CD4-positive, alpha-beta T cell treated with Interleukin-12 subunit alpha and Interleukin-12 subunit beta, for 1 hour (primary cell): ENCODE data around the gene MORN1.

ENCODE experiments used
- DNase-seq: peaks from one replicate; pipeline ENCODE4 v3.0.0-alpha.2; 2020

The MORN1 gene

DNA sequence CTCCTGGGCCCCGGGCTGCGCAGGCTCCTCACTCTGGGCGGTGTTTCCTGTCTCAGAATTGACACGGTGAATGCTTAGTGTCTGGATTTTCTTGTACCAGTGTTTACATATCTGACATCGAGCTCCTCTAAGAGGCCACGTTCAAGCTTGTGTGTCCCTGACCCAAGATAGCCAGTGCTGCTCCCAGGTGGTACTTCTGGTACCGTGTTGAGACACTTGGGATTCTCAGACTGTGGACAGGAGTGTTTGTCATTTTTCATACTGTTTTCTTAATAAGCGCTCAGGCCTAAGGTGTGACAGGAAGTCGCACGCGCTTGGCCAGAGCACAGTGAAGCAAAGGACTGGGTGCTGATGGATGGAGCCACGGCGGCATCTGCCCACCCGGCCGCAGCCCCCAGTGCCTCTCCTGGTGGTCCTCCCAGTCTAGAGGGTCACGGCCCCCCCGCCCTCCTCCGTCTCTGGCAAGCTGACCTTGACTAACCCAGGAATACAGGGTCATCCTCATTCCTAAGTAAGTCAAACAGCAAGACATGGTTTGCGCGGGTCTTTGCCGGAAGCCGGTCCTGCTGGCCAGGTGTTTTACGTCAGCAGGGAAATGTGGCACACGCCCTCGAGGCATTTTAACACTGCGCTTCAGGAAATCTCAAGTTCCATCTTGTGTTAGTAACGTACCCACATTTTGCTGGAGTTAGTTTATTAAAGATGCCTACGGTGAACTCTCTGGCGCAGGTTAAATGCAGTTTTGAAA lies 13.0 kb upstream of the MORN1 start:
- DNase-seq = no peak

DNA sequence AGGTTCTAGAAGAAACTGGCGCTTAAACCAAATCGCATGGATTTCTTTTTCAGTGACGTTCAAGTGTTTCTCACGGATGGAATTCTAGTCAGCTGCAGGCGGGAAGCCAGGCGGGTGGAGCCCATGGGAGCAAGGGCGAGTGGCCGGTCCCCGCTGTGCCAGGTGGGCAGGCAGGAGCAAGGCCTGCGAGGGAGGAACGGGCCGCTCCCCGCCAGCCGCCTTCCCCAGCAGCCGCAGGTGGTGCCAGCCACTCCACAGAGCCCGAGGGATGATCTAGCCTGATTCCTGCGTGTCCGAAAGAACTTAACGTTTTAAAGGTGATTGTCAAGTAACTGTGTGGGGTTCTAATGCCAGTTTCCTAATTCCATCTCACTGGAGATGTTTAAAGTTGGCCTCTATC lies 11.9 kb upstream of the MORN1 start:
- DNase-seq = no peak

DNA sequence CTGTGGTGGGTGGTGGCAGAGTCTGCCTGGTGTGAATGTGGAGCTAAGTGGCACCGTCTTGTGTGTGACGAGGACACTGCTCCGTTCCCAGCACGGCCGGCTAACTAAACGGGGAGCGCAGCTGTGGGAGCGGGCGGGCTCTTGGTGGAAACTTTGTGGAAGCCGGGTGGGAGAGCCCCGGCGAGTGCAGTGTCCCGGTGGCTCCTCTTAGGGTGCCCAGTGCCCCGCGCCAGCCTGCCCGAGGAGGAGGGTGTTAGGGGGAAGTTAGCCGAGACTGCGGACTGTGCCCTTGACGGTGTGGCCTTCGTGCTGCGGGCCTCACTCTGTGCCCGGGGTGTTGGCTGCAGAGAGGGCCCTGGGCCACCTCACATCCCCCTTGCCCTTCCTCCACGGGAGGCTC lies 11.1 kb upstream of the MORN1 start:
- no peak for DNase-seq

DNA sequence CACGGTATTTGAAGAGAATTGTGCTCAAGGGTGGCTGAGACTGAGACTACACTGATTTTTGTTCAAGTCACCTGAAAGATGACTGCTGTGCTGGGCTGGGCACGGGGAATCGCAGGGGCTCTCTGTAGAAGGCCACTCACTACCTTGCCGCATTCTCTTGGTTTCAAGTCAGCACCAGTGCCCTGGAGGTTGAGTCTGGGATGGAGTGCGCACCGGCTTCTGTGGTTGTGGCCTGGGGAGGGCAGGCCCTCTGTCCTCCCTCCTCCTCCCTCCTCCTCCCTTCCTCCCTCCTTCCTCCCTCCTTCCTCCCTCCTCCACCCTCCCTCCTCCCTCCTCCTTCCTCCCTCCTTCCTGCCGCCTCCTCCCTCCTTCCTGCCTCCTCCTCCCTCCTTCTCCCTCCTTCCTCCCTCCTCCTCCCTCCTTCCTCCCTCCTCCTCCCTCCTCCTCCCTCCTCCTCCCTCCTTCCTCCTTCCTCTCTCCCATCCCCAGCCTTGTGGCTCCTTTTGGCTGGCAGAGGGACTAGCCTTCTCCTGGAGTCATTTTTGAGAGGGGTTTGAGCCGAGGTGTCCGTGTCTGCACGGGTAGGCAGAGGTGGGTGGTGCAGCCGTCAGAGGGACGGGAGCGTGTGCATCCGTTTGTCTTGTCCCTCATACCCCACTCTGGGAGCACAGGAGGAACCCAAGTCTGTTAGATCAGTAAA lies 9.7 kb upstream of the MORN1 start:
- no peak for DNase-seq

DNA sequence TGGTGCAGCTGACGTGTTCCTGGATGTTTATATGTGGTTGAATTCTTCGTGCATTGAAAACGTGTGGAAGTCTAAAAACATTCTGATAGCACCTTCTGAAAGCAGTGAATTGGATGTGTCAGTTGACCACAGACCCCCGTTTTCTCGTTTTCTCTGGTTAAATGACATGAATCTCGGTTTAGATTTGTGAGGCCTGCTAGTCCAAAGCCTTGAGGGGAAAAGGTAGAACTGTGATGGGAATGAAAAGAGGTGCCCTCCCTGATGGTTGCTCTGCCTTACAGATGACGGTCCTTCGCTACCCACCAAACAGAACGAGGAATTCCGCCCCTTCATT lies 9.2 kb upstream of the MORN1 start:
- DNase-seq = no peak

DNA sequence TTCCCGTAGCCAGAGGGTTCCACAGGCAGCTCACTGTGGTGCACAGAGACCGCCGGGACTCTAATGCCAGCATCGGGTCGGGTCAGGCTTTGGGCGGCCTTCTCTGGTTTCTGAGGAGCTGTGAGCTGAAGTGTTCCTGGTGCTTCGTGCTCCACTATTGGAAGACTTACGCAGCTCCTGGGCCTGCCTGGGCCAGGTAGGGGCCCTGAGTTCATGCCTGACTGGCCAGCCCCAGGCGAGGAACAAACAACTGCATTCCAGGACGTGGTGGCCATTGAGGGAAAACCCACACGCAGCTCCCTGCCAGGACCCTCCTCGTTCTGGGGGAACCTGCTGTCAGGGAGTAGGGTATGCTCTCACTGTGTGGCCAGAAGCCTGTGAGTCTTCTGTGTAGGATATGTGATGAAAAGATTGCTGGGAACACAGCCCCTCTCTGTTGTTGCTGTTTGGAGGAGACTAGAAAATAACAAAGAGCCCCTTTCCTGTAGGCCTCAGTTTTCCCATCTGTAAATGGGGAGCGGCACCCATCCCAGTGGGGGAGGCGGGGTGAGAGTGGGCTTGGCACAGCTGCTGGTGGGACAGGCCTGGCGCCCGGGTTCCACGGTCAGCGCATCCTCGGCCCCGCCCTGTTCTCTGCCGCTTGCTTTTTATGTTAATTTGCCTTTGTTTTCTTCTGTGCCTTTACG lies 8.7 kb upstream of the MORN1 start:
- DNase-seq = no peak

DNA sequence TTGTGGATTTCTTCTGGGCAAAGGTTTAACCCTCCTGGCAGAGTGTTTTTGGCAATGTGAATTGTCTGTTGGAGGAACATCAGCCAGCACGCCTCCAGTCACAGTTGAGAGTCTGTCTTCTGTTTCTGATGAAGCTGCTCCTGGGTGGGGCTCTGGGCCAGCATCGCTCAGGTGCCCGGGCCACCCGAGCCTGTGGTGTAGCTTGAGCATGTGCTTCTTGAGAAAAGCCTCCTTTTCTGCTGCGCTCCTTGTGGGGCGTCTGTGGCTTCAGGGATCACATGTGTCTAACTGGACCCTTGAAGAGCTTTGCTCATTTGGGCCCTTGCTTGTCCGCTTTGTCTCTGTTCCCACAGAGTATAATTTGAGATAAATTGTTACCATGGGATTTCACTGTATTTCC lies 7.5 kb upstream of the MORN1 start:
- DNase-seq = no peak

DNA sequence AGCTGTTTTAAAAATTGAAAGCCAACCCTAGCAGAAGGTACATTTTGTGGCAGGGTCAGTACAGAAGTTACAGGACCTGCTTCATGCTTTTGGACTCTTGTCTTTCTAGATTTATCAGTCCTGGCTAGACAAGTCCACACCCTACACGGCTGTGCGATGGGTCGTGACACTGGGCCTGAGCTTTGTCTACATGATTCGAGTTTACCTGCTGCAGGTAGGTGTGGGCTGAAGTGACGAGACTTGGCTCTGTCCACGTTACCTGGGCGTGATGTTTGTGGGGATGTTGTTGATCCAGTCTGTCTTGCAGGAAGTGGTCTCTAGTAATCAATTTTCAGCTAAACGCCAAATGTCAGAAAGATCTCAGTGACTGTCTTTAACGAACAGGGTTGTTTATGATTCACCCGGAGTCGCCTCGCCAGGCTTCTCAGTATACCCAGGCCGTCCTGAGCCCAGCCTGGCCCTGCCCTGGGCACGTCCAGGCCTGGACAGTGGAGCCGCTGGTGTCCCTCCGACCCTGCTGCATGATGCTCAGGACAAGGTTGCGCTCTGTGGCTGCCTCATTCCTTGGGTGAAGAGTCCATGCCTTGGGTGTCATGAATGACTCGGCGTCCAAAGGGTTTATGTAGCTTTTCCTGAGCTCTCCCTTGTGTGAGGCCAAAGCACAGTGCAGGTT lies 5.8 kb upstream of the MORN1 start:
- DNase-seq = no peak

DNA sequence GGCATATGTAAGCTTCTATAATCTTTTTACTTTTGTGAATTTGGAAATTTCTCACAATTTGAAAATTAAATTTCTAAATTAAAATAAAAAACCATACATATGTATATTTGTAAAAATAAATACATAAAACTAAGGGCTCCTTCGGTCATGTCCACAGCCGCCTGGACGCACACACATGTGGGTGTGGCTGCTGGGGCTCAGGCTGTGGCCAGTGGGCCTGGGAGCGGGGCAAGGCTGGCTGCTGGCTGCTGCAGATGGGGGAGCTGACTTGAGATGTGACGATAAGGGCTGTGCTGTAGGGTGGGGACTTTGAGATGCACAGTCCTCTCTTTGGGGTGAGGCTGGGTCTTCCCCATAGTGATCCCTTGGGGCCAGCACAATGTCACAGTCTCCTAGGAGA lies 5.1 kb upstream of the MORN1 start:
- no peak for DNase-seq

DNA sequence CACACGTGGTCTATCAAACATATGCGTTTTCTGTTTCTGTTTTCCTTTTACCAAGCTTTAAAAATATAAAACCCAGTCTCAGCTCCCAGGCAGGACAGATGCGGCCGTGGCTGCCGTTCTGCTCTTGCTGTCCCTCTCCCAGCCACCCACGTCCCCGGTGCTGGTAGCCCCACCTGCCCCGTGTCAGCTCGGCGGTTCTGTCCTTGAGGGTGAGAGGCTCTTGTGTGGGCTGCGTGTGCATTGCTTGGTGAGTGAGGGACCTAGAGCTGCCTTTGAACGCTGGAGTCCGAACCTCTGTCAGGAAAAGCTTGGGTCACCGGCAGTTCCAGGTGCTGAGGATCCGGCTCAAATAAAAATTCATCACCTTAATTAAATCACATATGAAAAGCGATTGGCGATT lies 4.7 kb upstream of the MORN1 start:
- DNase-seq = no peak

DNA sequence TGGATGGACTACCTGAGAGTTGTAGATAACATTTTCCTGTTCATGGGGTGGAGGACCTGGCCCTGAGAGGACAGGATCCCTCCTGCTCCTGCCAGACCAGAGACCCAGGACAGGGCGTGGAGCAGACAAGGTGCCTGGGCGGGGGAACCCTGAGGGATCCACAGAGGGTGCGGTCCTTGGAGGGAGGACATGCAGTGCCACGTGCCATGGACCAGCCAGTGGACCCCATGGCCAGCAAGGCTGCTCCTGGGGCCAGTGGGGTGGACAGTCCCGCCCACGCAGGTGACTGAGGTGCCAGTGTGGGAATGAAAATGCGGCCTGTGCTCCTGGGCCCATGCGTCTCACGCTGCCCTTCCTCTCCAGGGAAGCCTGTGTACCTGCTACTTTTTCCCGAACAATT lies 3.9 kb upstream of the MORN1 start:
- no peak for DNase-seq

DNA sequence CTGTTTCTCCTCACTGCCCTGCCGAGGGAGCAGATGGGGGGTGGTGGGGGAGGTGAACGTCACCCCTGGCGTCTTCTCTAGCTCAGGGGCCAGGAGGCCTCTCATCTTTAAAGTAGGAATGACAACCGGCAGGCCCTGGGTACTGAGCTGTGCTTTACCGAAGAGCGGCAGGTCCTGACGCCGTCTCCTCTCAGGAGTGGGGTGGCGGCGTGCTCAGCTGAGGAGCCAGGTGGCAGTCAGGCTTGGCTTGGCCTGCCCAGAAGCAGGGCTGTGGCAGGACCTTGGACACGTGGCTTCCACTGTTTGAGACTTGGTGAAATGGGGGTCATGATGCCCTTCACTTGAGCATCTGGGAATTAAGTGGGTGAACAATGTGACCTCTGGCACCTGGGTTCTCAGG lies 3.4 kb upstream of the MORN1 start:
- DNase-seq = no peak

DNA sequence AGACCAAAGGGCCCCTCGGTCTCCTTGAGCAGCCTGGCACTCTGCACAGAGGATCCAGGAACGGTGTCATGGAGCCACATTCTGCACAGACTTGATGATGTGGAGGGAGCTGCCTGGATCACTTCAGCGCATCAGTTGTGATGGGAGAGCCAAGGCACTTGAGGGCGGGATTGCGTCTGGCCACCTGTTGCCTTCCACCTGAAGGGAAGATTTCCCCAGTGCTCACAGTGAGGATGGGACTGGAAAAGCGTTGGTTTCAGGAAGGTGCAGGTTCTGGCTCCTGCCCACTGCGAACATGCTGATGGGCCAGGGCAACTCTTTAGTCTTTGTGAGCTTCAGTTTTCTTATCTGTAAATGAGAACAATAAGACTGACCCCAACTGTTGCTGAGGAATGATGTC lies 2.9 kb upstream of the MORN1 start:
- DNase-seq = no peak

DNA sequence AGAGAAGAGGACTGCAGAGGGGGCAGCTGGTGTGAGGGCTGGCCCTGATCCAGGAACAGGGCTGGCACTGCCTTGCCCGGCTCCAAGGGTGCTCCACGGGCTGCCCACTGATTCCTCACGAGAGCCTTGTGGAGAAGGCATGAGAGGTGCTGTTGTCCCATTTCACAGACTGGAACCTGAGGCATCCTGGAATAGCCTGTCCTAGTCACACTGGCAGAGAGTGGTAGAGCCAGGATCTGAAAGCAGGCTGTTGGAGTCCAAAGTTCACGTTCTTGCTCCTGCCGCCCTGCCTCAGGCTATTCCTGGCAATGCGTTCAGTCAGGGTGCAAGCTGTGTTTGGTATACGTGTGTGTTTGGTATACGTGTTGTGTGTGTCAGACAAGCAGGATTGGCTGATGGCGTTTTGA lies 2.1 kb upstream of the MORN1 start:
- DNase-seq = no peak

DNA sequence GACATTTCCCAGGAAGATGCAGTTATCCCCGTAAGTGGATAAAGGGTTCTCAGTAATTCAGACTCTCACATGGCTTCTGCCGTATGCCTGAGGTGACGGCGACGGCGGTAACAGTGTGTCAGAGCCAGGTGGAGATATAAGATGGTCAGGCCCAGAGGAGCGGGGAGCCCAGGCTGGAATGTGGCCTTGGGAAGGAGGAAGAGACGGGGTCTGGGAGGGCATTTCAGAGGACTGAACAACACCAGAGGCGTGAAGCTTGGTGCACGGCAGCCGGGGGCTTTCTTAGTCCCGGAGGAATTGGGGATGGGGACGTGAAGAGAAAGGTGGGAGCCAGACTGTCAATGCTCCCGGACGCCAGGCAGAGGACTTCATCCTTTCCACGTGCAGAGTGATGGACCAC lies 1.3 kb upstream of the MORN1 start:
- DNase-seq = no peak

DNA sequence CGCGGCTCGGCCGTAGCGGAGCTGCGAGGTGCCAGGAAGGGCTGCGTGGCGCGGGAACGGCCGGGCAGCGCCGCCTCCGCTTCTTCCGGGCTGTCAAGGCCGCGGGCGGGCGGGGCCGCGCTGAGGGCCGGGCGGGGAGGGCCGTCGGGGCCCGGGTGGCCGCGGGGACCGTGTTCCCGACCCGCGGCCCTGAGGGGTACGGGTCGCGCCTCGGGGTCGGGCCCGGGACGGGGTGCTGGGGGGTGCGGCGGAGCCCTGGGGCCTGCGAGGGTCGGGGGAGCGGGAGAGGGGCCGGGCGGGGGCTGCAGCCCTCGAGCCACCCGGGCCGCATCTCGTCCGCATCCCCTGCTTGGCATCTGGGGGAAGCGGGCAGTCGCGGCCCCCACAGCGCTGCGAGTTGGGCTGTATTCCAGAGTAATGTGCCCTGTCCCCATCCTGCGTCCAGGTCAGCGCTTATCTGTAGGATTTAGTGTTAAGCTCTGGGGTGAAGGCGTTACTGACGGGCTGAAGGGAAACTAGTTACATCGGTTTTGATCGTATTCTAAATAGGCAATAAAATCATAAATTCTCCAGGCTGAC lies 666 bp upstream of the MORN1 start:
- no peak for DNase-seq

DNA sequence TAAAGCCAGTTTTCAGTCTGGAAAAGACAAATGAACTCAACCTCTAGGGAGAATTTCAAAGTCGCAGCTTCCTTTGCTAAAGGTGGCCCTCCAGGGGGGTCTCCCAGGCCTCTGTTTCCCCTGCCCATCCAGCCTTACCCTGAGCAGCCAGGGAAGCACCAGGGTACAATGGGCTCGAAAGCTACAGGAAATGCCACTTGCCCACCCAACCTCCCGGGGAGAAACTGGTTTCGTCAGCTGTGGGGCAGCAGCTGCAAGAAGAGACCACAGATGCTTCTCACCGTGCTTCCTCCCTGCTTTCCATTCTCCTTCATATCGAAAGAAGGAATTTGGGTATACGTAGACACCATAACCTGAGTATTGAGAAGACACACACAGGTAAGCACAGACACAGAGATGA lies 1.7 kb downstream of the MORN1 start:
- no peak for DNase-seq

DNA sequence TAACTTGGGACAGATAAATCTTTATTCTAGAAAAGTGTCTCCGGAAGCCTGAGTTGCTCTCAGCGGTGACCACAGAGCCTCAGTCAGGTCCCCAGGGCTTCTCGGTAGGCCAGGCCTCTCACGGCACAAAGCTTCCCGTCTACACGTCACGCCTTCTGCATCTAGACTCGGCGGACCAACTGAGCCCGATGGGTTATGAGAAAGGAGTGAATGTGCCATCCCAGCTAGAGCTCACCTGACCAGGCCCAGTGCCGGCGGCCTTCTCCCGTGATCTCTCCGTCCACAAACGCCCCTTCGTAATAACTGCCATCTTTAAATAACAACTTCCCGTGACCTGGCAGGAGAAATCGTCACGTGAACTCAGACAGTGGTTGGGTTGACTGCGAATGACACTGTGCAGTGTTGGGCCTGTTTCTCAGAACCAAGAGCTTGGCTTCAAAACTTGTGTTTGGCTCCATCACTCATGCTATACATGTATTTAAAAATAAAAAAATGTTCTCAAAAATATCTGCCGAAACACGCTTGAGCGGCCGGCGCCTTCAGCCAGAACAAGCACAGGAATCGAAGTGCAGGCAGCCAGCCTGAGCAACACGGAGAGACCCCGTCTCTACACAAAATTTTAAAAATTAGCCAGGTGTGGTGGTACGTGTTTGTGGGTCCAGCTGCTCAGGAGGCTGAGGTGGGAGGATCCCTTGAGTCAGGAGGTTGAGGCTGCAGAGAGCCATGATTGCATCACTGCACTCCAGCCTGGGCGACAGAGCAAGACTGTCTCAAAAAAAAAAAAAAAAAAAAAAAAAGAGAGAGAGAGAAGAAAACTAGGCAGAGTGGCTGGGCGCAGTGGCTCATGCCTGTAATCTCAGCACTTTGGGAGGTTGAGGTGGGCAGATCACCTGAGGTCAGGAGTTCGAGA lies 3.1 kb downstream of the MORN1 start:
- no peak for DNase-seq

DNA sequence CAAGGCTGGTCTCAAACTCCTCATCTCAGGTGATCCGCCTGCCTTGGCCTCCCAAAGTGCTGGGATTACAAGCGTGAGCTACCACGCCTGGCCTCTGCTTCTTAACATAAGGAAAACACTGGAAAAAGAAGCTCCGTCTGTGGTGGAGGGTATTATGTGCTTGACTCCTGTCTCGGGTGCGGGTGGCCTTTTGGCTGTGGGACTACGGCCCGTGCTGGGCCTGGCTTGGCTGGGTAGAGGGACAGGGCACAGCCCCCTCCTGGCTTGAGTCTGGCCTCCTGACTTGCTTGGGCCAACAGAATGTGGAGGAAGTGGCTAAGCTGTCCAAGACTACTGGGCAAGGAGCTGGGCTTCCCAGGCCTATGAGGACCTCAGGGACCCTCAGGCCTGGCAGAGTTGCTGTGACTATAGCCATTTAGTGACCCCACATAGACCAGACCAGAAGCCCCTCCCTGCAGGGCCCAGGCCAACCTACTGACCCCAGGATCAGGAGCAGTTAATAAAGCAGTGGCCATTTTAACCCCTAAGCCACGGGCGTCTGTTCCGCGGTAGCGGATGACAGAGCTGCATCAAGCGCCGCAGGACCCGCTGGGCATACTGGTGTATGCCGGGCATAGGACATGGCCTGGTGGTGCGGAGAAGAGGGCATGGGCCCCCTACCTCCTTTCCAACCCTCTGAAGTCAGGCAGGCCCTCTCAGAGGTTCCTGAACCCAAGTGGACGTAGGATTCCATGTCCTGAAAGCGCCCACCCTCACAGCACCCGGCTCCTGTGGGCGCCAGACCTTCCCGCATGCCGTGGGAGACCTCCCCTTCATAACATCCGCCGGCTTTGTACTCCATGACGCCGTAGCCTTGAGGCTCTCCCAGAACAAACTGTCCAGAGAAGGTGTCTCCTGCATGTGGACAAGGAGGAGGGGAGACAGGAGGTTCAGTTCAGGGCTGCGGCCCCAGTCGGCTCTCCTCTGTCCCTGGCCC lies 4.4 kb downstream of the MORN1 start:
- no peak for DNase-seq

DNA sequence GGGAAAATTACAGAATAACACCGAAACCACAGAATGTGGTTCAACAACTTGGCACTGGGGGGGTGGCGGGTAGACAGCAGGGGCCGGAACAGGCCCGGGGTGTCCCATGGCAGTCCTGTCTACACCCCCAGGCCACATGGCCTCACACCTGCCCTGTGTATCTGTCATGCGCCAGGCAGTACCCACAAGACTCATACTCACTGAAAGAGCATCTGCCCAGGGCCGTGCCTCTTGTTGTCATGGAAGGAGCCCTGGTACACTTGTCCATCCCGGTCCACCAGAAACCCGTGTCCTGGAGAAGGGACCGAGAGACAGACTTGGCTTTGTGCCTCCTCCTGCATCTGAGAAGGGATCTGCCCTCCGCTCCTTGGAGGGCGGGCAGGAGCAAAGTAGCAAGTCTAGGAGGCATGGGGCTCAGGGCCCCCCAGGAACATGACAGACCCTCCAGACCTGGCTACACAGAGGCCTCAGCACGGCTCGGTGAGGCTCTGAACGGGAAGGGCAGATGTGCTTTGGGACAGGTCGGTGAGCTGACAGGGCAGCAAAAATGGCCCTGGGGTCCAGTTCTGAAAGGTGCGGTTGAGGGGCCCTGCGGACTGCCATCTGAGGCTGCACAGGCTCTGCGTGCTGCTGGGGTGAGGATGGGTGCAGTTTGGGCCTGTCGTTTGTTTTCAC lies 5.6 kb downstream of the MORN1 start:
- DNase-seq = no peak
